A549 (cell line): ENCODE measurements around the gene MRPS5.

Experiments used
- CEBPB ChIP-seq, 2 experiments: fragments of >200 bp in 1 of 2; sonication (Bioruptor Twin) in 1 of 2; formaldehyde crosslinking in 1 of 2; IDR thresholded peaks; 2 replicates each; pipeline ENCODE4 v1.6.1; 2012 to 2016
- CHD2 ChIP-seq: fragments of 150-350 bp; IDR thresholded peaks from 2 replicates; pipeline ENCODE4 v1.6.1; 2014; ENCODE audit warnings: low read length; ENCODE audit not compliant: partially characterized antibody
- CTCF ChIP-seq: fragments of >200 bp; sonication (Bioruptor Twin); formaldehyde crosslinking; IDR thresholded peaks from 3 replicates; pipeline ENCODE4 v1.5.1; 2016
- EP300 ChIP-seq, 2 experiments: fragments of >200 bp; sonication (Bioruptor Twin); formaldehyde crosslinking; IDR thresholded peaks; 2 replicates in 1 of 2; 3 replicates in 1 of 2; pipeline ENCODE4 v1.6.1; 2016 to 2017
- KDM1A ChIP-seq: fragments of 200-600 bp; sonication (generic); IDR thresholded peaks from 2 replicates; pipeline ENCODE4 v1.6.1; 2016; ENCODE audit warnings: low read depth, mild to moderate bottlenecking
- MAFK ChIP-seq: fragments of 450-650 bp; IDR thresholded peaks from 2 replicates; pipeline ENCODE4 v1.6.1; 2014; ENCODE audit not compliant: partially characterized antibody
- MAX ChIP-seq: IDR thresholded peaks from 2 replicates; pipeline ENCODE4 v1.6.1; 2012
- MAZ ChIP-seq: fragments of 150-350 bp; IDR thresholded peaks from 2 replicates; pipeline ENCODE4 v1.6.1; 2014; ENCODE audit warnings: antibody characterized with exemption, low read depth, low read length, borderline replicate concordance
- POLR2A ChIP-seq: IDR thresholded peaks from 2 replicates; pipeline ENCODE4 v1.6.1; 2012; ENCODE audit warnings: mild to moderate bottlenecking, low read length
- RAD21 ChIP-seq, 2 experiments: fragments of >200 bp in 1 of 2; sonication (Bioruptor Twin) in 1 of 2; formaldehyde crosslinking in 1 of 2; IDR thresholded peaks in 1 of 2; conservative IDR thresholded peaks in 1 of 2; 2 replicates in 1 of 2; 3 replicates in 1 of 2; pipeline ENCODE4 v1.6.1; 2012 to 2018; ENCODE audit warnings: inconsistent platforms in 1 of 2
- RFX5 ChIP-seq: fragments of 450-650 bp; IDR thresholded peaks from 2 replicates; pipeline ENCODE4 v1.7.1; 2014; ENCODE audit warnings: antibody characterized with exemption, mild to moderate bottlenecking, moderate library complexity
- ZC3H11A ChIP-seq: fragments of 450-650 bp; IDR thresholded peaks from 2 replicates; pipeline ENCODE4 v1.6.1; 2014; ENCODE audit warnings: antibody characterized with exemption, mild to moderate bottlenecking
- TF ChIP-seq, protein P1 (sequence below): fragments of 200-600 bp; sonication (generic); IDR thresholded peaks from 2 replicates; pipeline ENCODE4 v1.6.1; 2016; ENCODE audit warnings: antibody characterized with exemption, mild to moderate bottlenecking, moderate library complexity
- TF ChIP-seq, protein P2 (sequence below): fragments of 150-350 bp; IDR thresholded peaks from 2 replicates; pipeline ENCODE4 v1.6.1; 2014; ENCODE audit warnings: low read depth, mild to moderate bottlenecking, low read length

GRCh38 chr2:95042472-95043271 is 78.9 kb downstream of the MRPS5 start:
- no peak for TF ChIP-seq CTCF
- TF ChIP-seq, protein P1, sequence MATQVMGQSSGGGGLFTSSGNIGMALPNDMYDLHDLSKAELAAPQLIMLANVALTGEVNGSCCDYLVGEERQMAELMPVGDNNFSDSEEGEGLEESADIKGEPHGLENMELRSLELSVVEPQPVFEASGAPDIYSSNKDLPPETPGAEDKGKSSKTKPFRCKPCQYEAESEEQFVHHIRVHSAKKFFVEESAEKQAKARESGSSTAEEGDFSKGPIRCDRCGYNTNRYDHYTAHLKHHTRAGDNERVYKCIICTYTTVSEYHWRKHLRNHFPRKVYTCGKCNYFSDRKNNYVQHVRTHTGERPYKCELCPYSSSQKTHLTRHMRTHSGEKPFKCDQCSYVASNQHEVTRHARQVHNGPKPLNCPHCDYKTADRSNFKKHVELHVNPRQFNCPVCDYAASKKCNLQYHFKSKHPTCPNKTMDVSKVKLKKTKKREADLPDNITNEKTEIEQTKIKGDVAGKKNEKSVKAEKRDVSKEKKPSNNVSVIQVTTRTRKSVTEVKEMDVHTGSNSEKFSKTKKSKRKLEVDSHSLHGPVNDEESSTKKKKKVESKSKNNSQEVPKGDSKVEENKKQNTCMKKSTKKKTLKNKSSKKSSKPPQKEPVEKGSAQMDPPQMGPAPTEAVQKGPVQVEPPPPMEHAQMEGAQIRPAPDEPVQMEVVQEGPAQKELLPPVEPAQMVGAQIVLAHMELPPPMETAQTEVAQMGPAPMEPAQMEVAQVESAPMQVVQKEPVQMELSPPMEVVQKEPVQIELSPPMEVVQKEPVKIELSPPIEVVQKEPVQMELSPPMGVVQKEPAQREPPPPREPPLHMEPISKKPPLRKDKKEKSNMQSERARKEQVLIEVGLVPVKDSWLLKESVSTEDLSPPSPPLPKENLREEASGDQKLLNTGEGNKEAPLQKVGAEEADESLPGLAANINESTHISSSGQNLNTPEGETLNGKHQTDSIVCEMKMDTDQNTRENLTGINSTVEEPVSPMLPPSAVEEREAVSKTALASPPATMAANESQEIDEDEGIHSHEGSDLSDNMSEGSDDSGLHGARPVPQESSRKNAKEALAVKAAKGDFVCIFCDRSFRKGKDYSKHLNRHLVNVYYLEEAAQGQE: no peak
- no peak for TF ChIP-seq MAX
- TF ChIP-seq RAD21 (conservative IDR thresholded peaks at IDR 0.05 in 1 of 2, IDR thresholded peaks at IDR 0.05 in 1 of 2): no peak
- TF ChIP-seq, protein P2, sequence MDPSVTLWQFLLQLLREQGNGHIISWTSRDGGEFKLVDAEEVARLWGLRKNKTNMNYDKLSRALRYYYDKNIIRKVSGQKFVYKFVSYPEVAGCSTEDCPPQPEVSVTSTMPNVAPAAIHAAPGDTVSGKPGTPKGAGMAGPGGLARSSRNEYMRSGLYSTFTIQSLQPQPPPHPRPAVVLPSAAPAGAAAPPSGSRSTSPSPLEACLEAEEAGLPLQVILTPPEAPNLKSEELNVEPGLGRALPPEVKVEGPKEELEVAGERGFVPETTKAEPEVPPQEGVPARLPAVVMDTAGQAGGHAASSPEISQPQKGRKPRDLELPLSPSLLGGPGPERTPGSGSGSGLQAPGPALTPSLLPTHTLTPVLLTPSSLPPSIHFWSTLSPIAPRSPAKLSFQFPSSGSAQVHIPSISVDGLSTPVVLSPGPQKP: no peak
- TF ChIP-seq MAZ: no peak
- no peak for TF ChIP-seq KDM1A
- TF ChIP-seq CHD2: no peak
- TF ChIP-seq RFX5: no peak
- TF ChIP-seq POLR2A: no peak
- TF ChIP-seq EP300 (IDR thresholded peaks at IDR 0.05): no peak
- TF ChIP-seq MAFK: no peak
- TF ChIP-seq CEBPB (IDR thresholded peaks at IDR 0.05): no peak
- no peak for TF ChIP-seq ZC3H11A
